Activated CD4-positive, alpha-beta T cell treated with anti-CD3 and anti-CD28 coated beads, Interleukin-2, amount 50 U/mL, for 1 hour (primary cell): ENCODE measurements around the gene PTPN14.

Experiments used
- DNase-seq: peaks from one replicate; pipeline ENCODE4 v3.0.0-alpha.2; 2020

PTPN14 gene

GRCh38 chr1:214324896-214325800, 226.3 kb downstream of the PTPN14 start:
- DNase-seq, result no peak

- no peak for DNase-seq
Observed at GRCh38 chr1:214321705-214322453, 229.5 kb downstream of the PTPN14 start.

GRCh38 chr1:214319938-214320337, 231.5 kb downstream of the PTPN14 start:
- no peak for DNase-seq

GRCh38 chr1:214318956-214319736, 232.3 kb downstream of the PTPN14 start:
- DNase-seq, result no peak

GRCh38 chr1:214318356-214318755, 233.0 kb downstream of the PTPN14 start:
- no peak for DNase-seq

GRCh38 chr1:214317734-214318133, 233.7 kb downstream of the PTPN14 start:
- no peak for DNase-seq

- no peak for DNase-seq
Observed at GRCh38 chr1:214317300-214317699, 234.1 kb downstream of the PTPN14 start.

- no peak for DNase-seq
Observed at GRCh38 chr1:214316593-214316992, 234.8 kb downstream of the PTPN14 start.

GRCh38 chr1:214314178-214314843, 237.1 kb downstream of the PTPN14 start:
- DNase-seq, result no peak

GRCh38 chr1:214312530-214313051, 238.8 kb downstream of the PTPN14 start:
- DNase-seq, result no peak

GRCh38 chr1:214310777-214311690, 240.4 kb downstream of the PTPN14 start:
- DNase-seq, result no peak

- no peak for DNase-seq
Observed at GRCh38 chr1:214310010-214310409, 241.4 kb downstream of the PTPN14 start.

GRCh38 chr1:214306269-214306668, 245.1 kb downstream of the PTPN14 start:
- no peak for DNase-seq

GRCh38 chr1:214305164-214305751, 246.1 kb downstream of the PTPN14 start:
- DNase-seq, result no peak

GRCh38 chr1:214303141-214303930, 248.1 kb downstream of the PTPN14 start:
- DNase-seq, result no peak

- no peak for DNase-seq
Observed at GRCh38 chr1:214301526-214301925, 249.9 kb downstream of the PTPN14 start.

- no peak for DNase-seq
Observed at GRCh38 chr1:214300149-214300780, 251.1 kb downstream of the PTPN14 start.
